Skeletal muscle tissue (tissue), 4 donors: Measurements from ENCODE around the gene TBC1D7. TPM values are rescaled to one million over a fixed set of nuclear protein-coding genes. Genes with fewer than 3 reads are reported as not detected.
"Not testable (repeated sequence)": the region's sequence is repeated elsewhere in the genome, so short reads cannot be mapped to it uniquely, and the experiment has no call there.

ENCODE experiments used
- H3K27ac ChIP-seq: one replicate; pipeline ENCODE4 v1.7.0; 2013; ENCODE audit warnings: mild to moderate bottlenecking, low read depth, low read length, inconsistent platforms
- H3K27me3 ChIP-seq, 3 donors: one replicate each; pipeline ENCODE4 v1.7.0; 2013; ENCODE audit warnings: low read length in 3 of 3; ENCODE audit not compliant: control insufficient read depth in 3 of 3, insufficient read depth in 3 of 3
- H3K36me3 ChIP-seq, 3 donors: one replicate each; pipeline ENCODE4 v1.7.0; 2013; ENCODE audit warnings: low read length in 3 of 3; ENCODE audit not compliant: control insufficient read depth in 3 of 3, insufficient read depth in 3 of 3
- H3K4me1 ChIP-seq, 3 donors: one replicate each; pipeline ENCODE4 v1.7.0; 2013; ENCODE audit warnings: low read length in 3 of 3, mild to moderate bottlenecking in 3 of 3; ENCODE audit not compliant: control insufficient read depth in 3 of 3, insufficient read depth in 3 of 3
- H3K4me3 ChIP-seq, 3 donors: one replicate each; pipeline ENCODE4 v1.7.0; 2013; ENCODE audit warnings: low read length in 3 of 3
- H3K9ac ChIP-seq, 3 donors: one replicate each; pipeline ENCODE4 v1.7.0; 2013; ENCODE audit warnings: low read length in 3 of 3, mild to moderate bottlenecking in 3 of 3, moderate library complexity in 2 of 3, low read depth in 1 of 3
- H3K9me3 ChIP-seq, 3 donors: one replicate each; pipeline ENCODE4 v1.7.0; 2013; ENCODE audit warnings: low read length in 3 of 3; ENCODE audit not compliant: control insufficient read depth in 3 of 3
- total RNA-seq: library from RNA; depleted of rRNA; stranded (reverse); fragments of >200 nt; gene quantifications from one replicate; pipeline ENCODE4 v1.2.3, GENCODE V29; 2014
- donor health status: Osteomylitis.

Gene TBC1D7
- total RNA-seq, 1 donor from 2014 or later: 17.7 TPM

- not testable (repeated sequence) for H3K9ac ChIP-seq, H3K4me3 ChIP-seq, H3K9me3 ChIP-seq, H3K27ac ChIP-seq, H3K27me3 ChIP-seq
- peaks cover 3 to 13% (median 8%) of the 10 kb centered on the region in 3 donors for H3K4me1 ChIP-seq
- H3K36me3 ChIP-seq: peaks cover 9 to 18% (median 15%) of the 10 kb centered on the region in 3 donors
Measured at GRCh38 chr6:13326031-13326586, 2.2 kb downstream of the TBC1D7 start.

DNA sequence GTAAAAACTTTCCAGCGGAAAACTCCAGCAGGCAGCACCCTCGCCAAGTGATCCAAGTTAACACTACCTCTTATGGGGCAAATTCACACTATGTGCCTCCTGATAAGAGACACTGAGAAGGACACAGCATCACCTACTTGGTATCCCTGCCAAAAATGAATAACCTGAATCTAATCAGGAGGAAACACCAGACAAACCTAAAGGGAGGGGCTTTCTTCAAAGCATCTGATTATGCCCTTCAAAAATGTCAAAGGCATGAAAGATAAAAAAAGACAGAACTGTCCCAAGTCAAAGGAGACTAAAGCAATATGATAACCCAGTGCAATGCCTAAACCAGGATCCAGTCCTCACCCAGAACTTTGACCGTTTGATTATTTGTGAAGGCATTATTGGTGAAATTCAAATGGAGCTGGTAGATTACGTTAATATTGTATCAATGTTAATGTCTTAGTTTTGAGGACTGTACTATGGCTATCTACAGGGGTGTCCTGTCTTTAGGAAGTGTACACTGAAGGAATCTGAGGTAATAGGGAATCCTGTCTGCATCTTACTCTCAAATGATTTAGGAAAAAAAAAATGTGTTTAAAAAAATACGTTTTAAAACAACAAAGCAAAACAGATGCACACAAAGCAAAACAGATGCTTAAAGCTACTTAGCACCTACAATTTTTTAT lies 8.3 kb downstream of the TBC1D7 start:
- Histone ChIP-seq H3K27ac (no peak overlapping the region), H3K9me3 (no peaks in the 10 kb centered on the region), H3K9ac (no peak overlapping the region), H3K27me3 (no peaks in the 10 kb centered on the region), H3K36me3 (peaks cover 32 to 63% (median 58%) of the 10 kb centered on the region in 3 donors), H3K4me1 (peaks cover 0 to 2% (median 0%) of the 10 kb centered on the region in 3 donors), H3K4me3 (no peak overlapping the region)

GRCh38 chr6:13318821-13319220 lies 9.5 kb downstream of the TBC1D7 start:
- Histone ChIP-seq H3K4me1 (peaks cover 0 to 2% (median 0%) of the 10 kb centered on the region in 3 donors), H3K9ac (no peak overlapping the region), H3K36me3 (peaks cover 36 to 59% (median 56%) of the 10 kb centered on the region in 3 donors), H3K4me3 (no peak overlapping the region), H3K9me3 (no peaks in the 10 kb centered on the region), H3K27me3 (no peaks in the 10 kb centered on the region), H3K27ac (no peak overlapping the region)

GRCh38 chr6:13315896-13316295 lies 12.4 kb downstream of the TBC1D7 start:
- Histone ChIP-seq H3K27me3 (no peaks in the 10 kb centered on the region), H3K4me1 (peaks cover 0 to 2% (median 0%) of the 10 kb centered on the region in 3 donors), H3K9ac (no peak overlapping the region), H3K36me3 (peaks cover 31 to 61% (median 53%) of the 10 kb centered on the region in 3 donors), H3K9me3 (no peaks in the 10 kb centered on the region), H3K27ac (no peak overlapping the region), H3K4me3 (no peak overlapping the region)

GRCh38 chr6:13314806-13315205 lies 13.5 kb downstream of the TBC1D7 start:
- Histone ChIP-seq H3K9ac (no peak overlapping the region), H3K27ac (no peak overlapping the region), H3K4me1 (peaks cover 0 to 2% (median 0%) of the 10 kb centered on the region in 3 donors), H3K36me3 (peaks cover 23 to 52% (median 44%) of the 10 kb centered on the region in 3 donors), H3K4me3 (no peak overlapping the region), H3K27me3 (no peaks in the 10 kb centered on the region), H3K9me3 (no peaks in the 10 kb centered on the region)

- no peaks in the 10 kb centered on the region for H3K27me3 ChIP-seq
- peaks cover 16 to 31% (median 30%) of the 10 kb centered on the region in 3 donors for H3K36me3 ChIP-seq
- no peak overlapping the region for H3K27ac ChIP-seq
- H3K4me1 ChIP-seq: peaks cover 6 to 12% (median 9%) of the 10 kb centered on the region in 3 donors
- no peaks in the 10 kb centered on the region for H3K9me3 ChIP-seq
- no peak overlapping the region for H3K4me3 ChIP-seq
- no peak overlapping the region for H3K9ac ChIP-seq
Measured at GRCh38 chr6:13311155-13311554, 17.2 kb downstream of the TBC1D7 start.

DNA sequence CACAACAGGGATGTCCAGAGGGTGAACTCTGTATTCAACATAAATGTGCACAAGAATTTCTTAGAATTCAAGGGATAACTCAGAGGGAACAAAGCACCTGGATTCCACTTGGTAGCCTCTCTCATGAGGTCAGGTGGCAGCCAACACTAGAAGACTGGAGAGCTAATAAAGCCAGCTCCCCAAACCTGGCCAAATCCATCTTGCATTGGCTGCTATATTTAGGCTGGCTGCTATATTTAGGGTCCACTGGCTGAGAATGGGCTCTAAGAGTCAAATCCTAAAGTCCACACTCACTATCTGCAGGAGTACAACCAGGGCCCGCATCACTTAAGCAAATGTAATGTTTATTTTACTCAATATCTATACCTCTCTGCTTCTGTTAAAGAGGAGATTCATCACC lies 20.0 kb downstream of the TBC1D7 start:
- Histone ChIP-seq H3K4me3 (no peak overlapping the region), H3K4me1 (peaks cover 11 to 23% (median 18%) of the 10 kb centered on the region in 3 donors), H3K27me3 (no peaks in the 10 kb centered on the region), H3K9ac (no peak overlapping the region), H3K27ac (no peak overlapping the region), H3K36me3 (peaks cover 7 to 29% (median 22%) of the 10 kb centered on the region in 3 donors), H3K9me3 (no peaks in the 10 kb centered on the region)

DNA sequence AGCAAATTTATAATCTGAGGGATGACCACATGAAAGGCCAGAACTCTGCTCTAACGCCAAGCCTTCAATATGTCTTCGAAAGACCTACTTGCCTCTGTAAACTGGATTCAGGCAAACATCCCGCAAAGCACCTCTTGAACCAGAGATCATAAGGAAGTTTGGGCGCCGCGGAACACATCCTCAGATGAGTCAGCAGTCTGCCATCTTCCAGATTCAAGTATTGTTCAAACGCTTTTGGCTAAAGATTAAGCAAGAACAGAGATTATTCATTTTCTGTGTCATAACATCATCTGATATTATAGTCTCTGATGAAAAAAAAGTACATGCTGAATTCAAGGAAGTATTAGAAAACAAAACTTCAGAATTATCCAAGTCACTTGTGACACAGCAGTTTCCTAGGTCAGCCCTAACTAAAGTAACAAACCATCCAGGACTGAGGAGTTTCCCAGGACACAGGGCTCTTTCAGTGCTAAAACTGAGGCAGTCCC lies 20.8 kb downstream of the TBC1D7 start:
- Histone ChIP-seq H3K4me1 (peaks cover 19 to 31% (median 25%) of the 10 kb centered on the region in 3 donors), H3K36me3 (peaks cover 7 to 25% (median 19%) of the 10 kb centered on the region in 3 donors), H3K27me3 (no peaks in the 10 kb centered on the region), H3K27ac (no peak overlapping the region), H3K9ac (no peak overlapping the region), H3K4me3 (no peak overlapping the region), H3K9me3 (no peaks in the 10 kb centered on the region)

DNA sequence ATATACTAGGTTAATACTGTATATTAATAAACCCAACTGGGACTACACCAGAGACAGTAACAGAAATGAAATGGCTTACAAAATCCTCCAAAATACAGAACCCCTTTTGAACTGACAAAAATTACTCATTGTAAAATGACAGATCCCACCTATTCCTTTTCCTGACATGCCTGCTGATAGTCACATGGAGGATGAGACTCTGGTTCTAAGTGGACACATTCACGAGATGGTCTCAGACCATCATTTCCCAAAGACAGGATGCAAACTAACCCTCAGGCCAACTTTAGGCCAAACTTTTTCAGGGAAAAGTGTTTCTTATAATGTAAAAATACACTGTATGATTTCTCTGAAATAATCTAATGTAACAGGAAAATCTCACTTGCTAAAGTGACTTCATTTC lies 22.5 kb downstream of the TBC1D7 start:
- no peak overlapping the region for H3K27ac ChIP-seq
- no peak overlapping the region for H3K9ac ChIP-seq
- H3K27me3 ChIP-seq: no peaks in the 10 kb centered on the region
- H3K4me1 ChIP-seq: peaks cover 23 to 36% (median 29%) of the 10 kb centered on the region in 3 donors
- H3K4me3 ChIP-seq: no peak overlapping the region
- no peaks in the 10 kb centered on the region for H3K9me3 ChIP-seq
- H3K36me3 ChIP-seq: peaks cover 5 to 16% (median 13%) of the 10 kb centered on the region in 3 donors

DNA sequence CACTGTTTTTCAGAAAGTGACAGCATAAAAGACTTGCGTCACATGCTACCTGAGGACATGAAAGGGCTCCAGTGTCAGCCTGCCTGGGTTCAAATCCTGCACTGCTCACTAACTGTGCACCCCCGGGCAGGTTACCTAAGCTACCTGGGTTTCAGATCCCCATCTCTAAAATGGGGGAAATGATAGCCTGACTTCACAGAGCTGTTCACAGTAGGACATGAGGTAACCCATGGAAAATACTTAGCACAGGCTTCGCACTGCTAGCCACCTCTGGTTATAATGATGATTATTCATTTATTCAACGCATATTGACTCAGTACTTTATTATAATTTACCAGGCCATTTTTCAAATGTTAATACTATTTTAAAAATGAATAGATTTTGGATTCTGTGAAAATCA lies 23.0 kb downstream of the TBC1D7 start:
- no peak overlapping the region for H3K9ac ChIP-seq
- H3K9me3 ChIP-seq: no peaks in the 10 kb centered on the region
- no peak overlapping the region for H3K27ac ChIP-seq
- H3K4me3 ChIP-seq: no peak overlapping the region
- H3K36me3 ChIP-seq: peaks cover 5 to 21% (median 16%) of the 10 kb centered on the region in 3 donors
- no peaks in the 10 kb centered on the region for H3K27me3 ChIP-seq
- peaks cover 23 to 36% (median 29%) of the 10 kb centered on the region in 3 donors for H3K4me1 ChIP-seq
